Measurements from ENCODE around the gene GABARAPL1. TPM values are rescaled to one million over a fixed set of nuclear protein-coding genes. Genes with fewer than 3 reads are reported as not detected.

The GABARAPL1 gene
- total and polyA plus RNA-seq, 2 donors (not counting 1 experiment from before 2014, with no cell fraction given) = 4.5 to 11.9 TPM

DNA sequence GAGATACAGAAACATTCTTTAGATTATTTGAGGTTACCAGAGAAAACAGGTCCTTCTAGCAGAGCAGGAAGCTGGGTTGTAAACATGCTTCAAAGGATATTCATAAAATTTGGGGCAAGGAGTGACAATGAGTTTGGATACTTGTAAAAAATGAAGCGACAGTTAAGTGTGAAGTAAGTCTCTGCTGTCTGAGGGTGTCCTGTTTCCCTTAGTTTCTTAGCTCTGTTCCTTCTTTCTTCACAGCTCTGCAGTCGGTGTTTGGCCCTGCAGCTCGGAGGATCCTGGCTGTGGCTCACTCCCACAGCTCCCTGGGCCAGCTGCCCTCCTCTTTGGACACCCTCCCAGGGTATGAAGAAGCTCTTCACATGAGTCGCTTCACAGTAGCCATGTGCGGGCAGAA is 23.0 kb upstream of the GABARAPL1 start:
- ChIA-PET POLR2A (no interaction called here), CTCF (interaction anchor here (0.6 to 1.9 kb wide), 12 partner anchors 19 to 439 kb away, joined by 3 to 14 read pairs (median 4); partner anchors contain the start of gene GABARAPL1)
- no peak for TF ChIP-seq EZH2 (IDR thresholded peaks at IDR 0.05; ENCODE audit: borderline replicate concordance, insufficient read depth, low read depth, low read length, poor library complexity, severe bottlenecking)
- TF ChIP-seq, protein P1, sequence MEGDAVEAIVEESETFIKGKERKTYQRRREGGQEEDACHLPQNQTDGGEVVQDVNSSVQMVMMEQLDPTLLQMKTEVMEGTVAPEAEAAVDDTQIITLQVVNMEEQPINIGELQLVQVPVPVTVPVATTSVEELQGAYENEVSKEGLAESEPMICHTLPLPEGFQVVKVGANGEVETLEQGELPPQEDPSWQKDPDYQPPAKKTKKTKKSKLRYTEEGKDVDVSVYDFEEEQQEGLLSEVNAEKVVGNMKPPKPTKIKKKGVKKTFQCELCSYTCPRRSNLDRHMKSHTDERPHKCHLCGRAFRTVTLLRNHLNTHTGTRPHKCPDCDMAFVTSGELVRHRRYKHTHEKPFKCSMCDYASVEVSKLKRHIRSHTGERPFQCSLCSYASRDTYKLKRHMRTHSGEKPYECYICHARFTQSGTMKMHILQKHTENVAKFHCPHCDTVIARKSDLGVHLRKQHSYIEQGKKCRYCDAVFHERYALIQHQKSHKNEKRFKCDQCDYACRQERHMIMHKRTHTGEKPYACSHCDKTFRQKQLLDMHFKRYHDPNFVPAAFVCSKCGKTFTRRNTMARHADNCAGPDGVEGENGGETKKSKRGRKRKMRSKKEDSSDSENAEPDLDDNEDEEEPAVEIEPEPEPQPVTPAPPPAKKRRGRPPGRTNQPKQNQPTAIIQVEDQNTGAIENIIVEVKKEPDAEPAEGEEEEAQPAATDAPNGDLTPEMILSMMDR (IDR thresholded peaks at IDR 0.05) = no peak
- Histone ChIP-seq H4K20me1 (ENCODE audit: control insufficient read depth, insufficient read depth, low read length, poor library complexity, severe bottlenecking) (no peaks in the 10 kb centered on the region), H3K36me3 (replicated peaks in 1 of 2; ENCODE audit: control extremely low read depth in 1 of 2, control insufficient read depth in 1 of 2, extremely low read depth in 1 of 2, insufficient read depth in 2 of 2, low read length in 1 of 2) (no peaks in the 10 kb centered on the region), H2AFZ (ENCODE audit: insufficient read depth, low read depth, low read length, poor library complexity, severe bottlenecking) (no peak overlapping the region), H3K27me3 (replicated peaks in 1 of 4; ENCODE audit: control extremely low read depth in 1 of 4, control insufficient read depth in 3 of 4, insufficient read depth in 4 of 4, low read length in 3 of 4) (peaks cover 0 to 36% (median 22%) of the 10 kb centered on the region in 4 experiments), H3K4me3 (ENCODE audit: control extremely low read depth in 1 of 5, extremely low read depth in 1 of 5, insufficient read depth in 1 of 5, low read depth in 2 of 5, low read length in 4 of 5) (no peak overlapping the region), H3K27ac (ENCODE audit: low read length in 2 of 2) (no peak overlapping the region), H3K9ac (ENCODE audit: low read length) (no peak overlapping the region), H3K9me3 (ENCODE audit: control extremely low read depth in 1 of 3, control insufficient read depth in 2 of 3, insufficient read depth in 1 of 3, low read length in 2 of 3) (peaks cover 0 to 1% (median 0%) of the 10 kb centered on the region in 3 donors), H3K4me2 (replicated peaks; ENCODE audit: low read depth, low read length, poor library complexity, severe bottlenecking) (no peak overlapping the region), H3K79me2 (ENCODE audit: control insufficient read depth, insufficient read depth, low read length) (no peaks in the 10 kb centered on the region), H3K4me1 (ENCODE audit: control insufficient read depth in 2 of 2, insufficient read depth in 2 of 2, low read length in 2 of 2) (peaks cover 0 to 5% of the 10 kb centered on the region in 2 donors)
- Mint-ChIP-seq H3K27ac (no peak overlapping the region), H3K27me3 (peaks cover 63% of the 10 kb centered on the region), H3K4me1 (peaks cover 11% of the 10 kb centered on the region), H3K4me3 (no peak overlapping the region), H3K9me3 (ENCODE audit: insufficient read depth) (no peaks in the 10 kb centered on the region)
- no peak for ATAC-seq (ENCODE audit: low read depth)
- WGBS (ENCODE audit: insufficient coverage) = 94% methylated on average over 2 of the region's 5 CpGs
- intact Hi-C loops (cut with micrococcal nuclease) = loop anchor here (1.0 to 10.0 kb wide), 2 partner anchors 36 to 155 kb away; partner anchors contain the start of gene CLEC9A
- DNase-seq = no peak

GRCh38 chr12:10190558-10191388 is 21.9 kb upstream of the GABARAPL1 start:
- Histone ChIP-seq H2AFZ (ENCODE audit: insufficient read depth, low read depth, low read length, poor library complexity, severe bottlenecking) (no peak overlapping the region), H3K27ac (ENCODE audit: low read length in 2 of 2) (no peak overlapping the region), H3K79me2 (ENCODE audit: control insufficient read depth, insufficient read depth, low read length) (no peaks in the 10 kb centered on the region), H3K9ac (ENCODE audit: low read length) (no peak overlapping the region), H4K20me1 (ENCODE audit: control insufficient read depth, insufficient read depth, low read length, poor library complexity, severe bottlenecking) (no peaks in the 10 kb centered on the region), H3K27me3 (replicated peaks in 1 of 4; ENCODE audit: control extremely low read depth in 1 of 4, control insufficient read depth in 3 of 4, insufficient read depth in 4 of 4, low read length in 3 of 4) (peaks cover 0 to 42% (median 24%) of the 10 kb centered on the region in 4 experiments), H3K9me3 (ENCODE audit: control extremely low read depth in 1 of 3, control insufficient read depth in 2 of 3, insufficient read depth in 1 of 3, low read length in 2 of 3) (peaks cover 0 to 1% (median 0%) of the 10 kb centered on the region in 3 donors), H3K4me2 (replicated peaks; ENCODE audit: low read depth, low read length, poor library complexity, severe bottlenecking) (no peak overlapping the region), H3K4me1 (ENCODE audit: control insufficient read depth in 2 of 2, insufficient read depth in 2 of 2, low read length in 2 of 2) (peaks cover 7 to 10% of the 10 kb centered on the region in 2 donors), H3K4me3 (ENCODE audit: control extremely low read depth in 1 of 5, extremely low read depth in 1 of 5, insufficient read depth in 1 of 5, low read depth in 2 of 5, low read length in 4 of 5) (no peak overlapping the region), H3K36me3 (replicated peaks in 1 of 2; ENCODE audit: control extremely low read depth in 1 of 2, control insufficient read depth in 1 of 2, extremely low read depth in 1 of 2, insufficient read depth in 2 of 2, low read length in 1 of 2) (no peaks in the 10 kb centered on the region)
- WGBS (ENCODE audit: insufficient coverage) = 17% methylated on average over 3 of the region's 13 CpGs
- POLR2A ChIA-PET = no interaction called here
- H3K9me3 Mint-ChIP-seq (ENCODE audit: insufficient read depth) = no peaks in the 10 kb centered on the region
- H3K4me1 Mint-ChIP-seq = peaks cover 14% of the 10 kb centered on the region
- peaks cover 60% of the 10 kb centered on the region for H3K27me3 Mint-ChIP-seq
- CTCF ChIA-PET = interaction anchor here (0.6 to 1.9 kb wide), 11 partner anchors 29 to 441 kb away, joined by 3 to 14 read pairs (median 4); no protein-coding TSS in a partner anchor
- peak; percentile 74 for DNase-seq
- H3K27ac Mint-ChIP-seq = no peak overlapping the region
- no peak overlapping the region for H3K4me3 Mint-ChIP-seq
- peak; percentile 90 for ATAC-seq (ENCODE audit: low read depth)
- TF ChIP-seq, protein P1 (IDR thresholded peaks at IDR 0.05) = peak; percentile 80
- no peak for TF ChIP-seq EZH2 (IDR thresholded peaks at IDR 0.05; ENCODE audit: borderline replicate concordance, insufficient read depth, low read depth, low read length, poor library complexity, severe bottlenecking)
- intact Hi-C loops (cut with micrococcal nuclease) = loop anchor here (1.0 to 10.0 kb wide), 2 partner anchors 37 to 156 kb away; partner anchors contain the start of gene CLEC9A
